ENCODE results near the gene MAP3K9.

GRCh38 chr14:70828188-70828587, 18.9 kb upstream of the MAP3K9 start:
- TF ChIP-seq CTCF (IDR thresholded peaks at IDR 0.05) (no peak), POLR2A (IDR thresholded peaks at IDR 0.05) (no peak)
